ENCODE measurements around the gene SGTA. TPM values are rescaled to one million over a fixed set of nuclear protein-coding genes. Genes with fewer than 3 reads are reported as not detected.

SGTA gene
- total and polyA plus RNA-seq, 5 donors = 53.6 to 86.5 (median 69.6) TPM

GRCh38 chr19:2736550-2737190 lies 46.4 kb downstream of the SGTA start:
- H3K27ac ChIP-seq (ENCODE audit: low read length) = no peak overlapping the region
- no peaks in the 10 kb centered on the region for H3K27me3 ChIP-seq (ENCODE audit: control insufficient read depth, insufficient read depth)
- peaks cover 3% of the 10 kb centered on the region for H3K4me1 ChIP-seq (ENCODE audit: control insufficient read depth, insufficient read depth, low read length)
- no peaks in the 10 kb centered on the region for H3K9me3 ChIP-seq (ENCODE audit: control insufficient read depth, low read length)
- no peak overlapping the region for H3K4me3 ChIP-seq (ENCODE audit: low read length)
- intact Hi-C loops (cut with DNase I) = no loop called here
- DNase-seq (no peak), ATAC-seq (no peak)
- 96% methylated on average over 15 of the region's 15 CpGs for WGBS

GRCh38 chr19:2735374-2735773 lies 47.7 kb downstream of the SGTA start:
- Histone ChIP-seq H3K27ac (ENCODE audit: low read length) (no peak overlapping the region), H3K9me3 (ENCODE audit: control insufficient read depth, low read length) (no peaks in the 10 kb centered on the region), H3K27me3 (ENCODE audit: control insufficient read depth, insufficient read depth) (no peaks in the 10 kb centered on the region), H3K4me1 (ENCODE audit: control insufficient read depth, insufficient read depth, low read length) (peaks cover 3% of the 10 kb centered on the region), H3K4me3 (ENCODE audit: low read length) (no peak overlapping the region)
- WGBS = 98% methylated on average over 12 of the region's 12 CpGs
- ATAC-seq (no peak), DNase-seq (no peak)
- intact Hi-C loops (cut with DNase I) = no loop called here

GRCh38 chr19:2734589-2735288 lies 48.3 kb downstream of the SGTA start:
- Histone ChIP-seq H3K9me3 (ENCODE audit: control insufficient read depth, low read length) (no peaks in the 10 kb centered on the region), H3K27ac (ENCODE audit: low read length) (no peak overlapping the region), H3K27me3 (ENCODE audit: control insufficient read depth, insufficient read depth) (no peaks in the 10 kb centered on the region), H3K4me1 (ENCODE audit: control insufficient read depth, insufficient read depth, low read length) (peaks cover 3% of the 10 kb centered on the region), H3K4me3 (ENCODE audit: low read length) (no peak overlapping the region)
- DNase-seq (no peak), ATAC-seq (no peak)
- WGBS = 90% methylated on average over 26 of the region's 26 CpGs
- intact Hi-C loops (cut with DNase I) = loop anchor here in 1 of 4 donors (5.0 kb wide), 1 partner anchor 72 kb away; no protein-coding TSS in a partner anchor

- ATAC-seq (no peak), DNase-seq (no peak)
- Histone ChIP-seq H3K4me1 (ENCODE audit: control insufficient read depth, insufficient read depth, low read length) (peaks cover under 1% of the 10 kb centered on the region), H3K27ac (ENCODE audit: low read length) (no peak overlapping the region), H3K9me3 (ENCODE audit: control insufficient read depth, low read length) (no peaks in the 10 kb centered on the region), H3K4me3 (ENCODE audit: low read length) (no peak overlapping the region), H3K27me3 (ENCODE audit: control insufficient read depth, insufficient read depth) (no peaks in the 10 kb centered on the region)
- intact Hi-C loops (cut with DNase I) = loop anchor here in 1 of 4 donors (5.0 kb wide), 1 partner anchor 72 kb away; no protein-coding TSS in a partner anchor
- 86% methylated on average over 35 of the region's 35 CpGs for WGBS
These were observed 49.0 kb downstream of the SGTA start for GRCh38 chr19:2733930-2734588.

GRCh38 chr19:2732883-2733282 lies 50.2 kb downstream of the SGTA start:
- H3K4me1 ChIP-seq (ENCODE audit: control insufficient read depth, insufficient read depth, low read length) = no peaks in the 10 kb centered on the region
- H3K4me3 ChIP-seq (ENCODE audit: low read length) = no peak overlapping the region
- no peaks in the 10 kb centered on the region for H3K27me3 ChIP-seq (ENCODE audit: control insufficient read depth, insufficient read depth)
- intact Hi-C loops (cut with DNase I) = loop anchor here in 1 of 4 donors (5.0 kb wide), 1 partner anchor 71 kb away; no protein-coding TSS in a partner anchor
- no peaks in the 10 kb centered on the region for H3K9me3 ChIP-seq (ENCODE audit: control insufficient read depth, low read length)
- 95% methylated on average over 38 of the region's 38 CpGs for WGBS
- no peak overlapping the region for H3K27ac ChIP-seq (ENCODE audit: low read length)
- DNase-seq = no peak
- no peak for ATAC-seq

GRCh38 chr19:2732157-2732725 lies 50.8 kb downstream of the SGTA start:
- Histone ChIP-seq H3K27me3 (ENCODE audit: control insufficient read depth, insufficient read depth) (no peaks in the 10 kb centered on the region), H3K4me1 (ENCODE audit: control insufficient read depth, insufficient read depth, low read length) (no peaks in the 10 kb centered on the region), H3K27ac (ENCODE audit: low read length) (no peak overlapping the region), H3K9me3 (ENCODE audit: control insufficient read depth, low read length) (no peaks in the 10 kb centered on the region), H3K4me3 (ENCODE audit: low read length) (no peak overlapping the region)
- intact Hi-C loops (cut with DNase I) = loop anchor here in 1 of 4 donors (5.0 kb wide), 1 partner anchor 70 kb away; no protein-coding TSS in a partner anchor
- DNase-seq (no peak), ATAC-seq (no peak)
- 95% methylated on average over 33 of the region's 33 CpGs for WGBS

- Histone ChIP-seq H3K4me1 (ENCODE audit: control insufficient read depth, insufficient read depth, low read length) (no peaks in the 10 kb centered on the region), H3K4me3 (ENCODE audit: low read length) (no peak overlapping the region), H3K27ac (ENCODE audit: low read length) (no peak overlapping the region), H3K27me3 (ENCODE audit: control insufficient read depth, insufficient read depth) (no peaks in the 10 kb centered on the region), H3K9me3 (ENCODE audit: control insufficient read depth, low read length) (no peaks in the 10 kb centered on the region)
- DNase-seq (peak in 1 of 3 donors; percentile 36), ATAC-seq (no peak)
- WGBS = 87% methylated on average over 41 of the region's 41 CpGs
- intact Hi-C loops (cut with DNase I) = loop anchor here in 1 of 4 donors (5.0 kb wide), 1 partner anchor 69 kb away; no protein-coding TSS in a partner anchor
These were observed 51.7 kb downstream of the SGTA start for GRCh38 chr19:2731181-2731995.

- no peak for ATAC-seq
- no peaks in the 10 kb centered on the region for H3K27me3 ChIP-seq (ENCODE audit: control insufficient read depth, insufficient read depth)
- 87% methylated on average over 26 of the region's 26 CpGs for WGBS
- no peaks in the 10 kb centered on the region for H3K9me3 ChIP-seq (ENCODE audit: control insufficient read depth, low read length)
- H3K4me1 ChIP-seq (ENCODE audit: control insufficient read depth, insufficient read depth, low read length) = no peaks in the 10 kb centered on the region
- no peak overlapping the region for H3K27ac ChIP-seq (ENCODE audit: low read length)
- intact Hi-C loops (cut with DNase I) = loop anchor here in 1 of 4 donors (5.0 kb wide), 1 partner anchor 68 kb away; no protein-coding TSS in a partner anchor
- DNase-seq = no peak
- H3K4me3 ChIP-seq (ENCODE audit: low read length) = no peak overlapping the region
These were observed 52.9 kb downstream of the SGTA start for GRCh38 chr19:2729943-2730818.

- no peak for ATAC-seq
- intact Hi-C loops (cut with DNase I) = no loop called here
- WGBS = 84% methylated on average over 23 of the region's 23 CpGs
- no peak for DNase-seq
- no peaks in the 10 kb centered on the region for H3K9me3 ChIP-seq (ENCODE audit: control insufficient read depth, low read length)
- no peak overlapping the region for H3K27ac ChIP-seq (ENCODE audit: low read length)
- peaks cover under 1% of the 10 kb centered on the region for H3K4me1 ChIP-seq (ENCODE audit: control insufficient read depth, insufficient read depth, low read length)
- H3K4me3 ChIP-seq (ENCODE audit: low read length) = no peak overlapping the region
- H3K27me3 ChIP-seq (ENCODE audit: control insufficient read depth, insufficient read depth) = no peaks in the 10 kb centered on the region
These were observed 54.2 kb downstream of the SGTA start for GRCh38 chr19:2728783-2729387.
